GM23338 (cell line): ENCODE data around the gene SBF1.

Source experiments
- CTCF ChIP-seq, 2 experiments: fragments of 200-600 bp in 1 of 2; sonication (generic) in 1 of 2; conservative IDR thresholded peaks; 2 replicates each; pipeline versions ENCODE4 v1.5.1 to v1.6.1; 2016 to 2017; ENCODE audit warnings: antibody characterized with exemption in 2 of 2, low read depth in 2 of 2, mild to moderate bottlenecking in 2 of 2, moderate library complexity in 1 of 2
- EZH2 ChIP-seq: fragments of 200-600 bp; sonication (generic); IDR thresholded peaks from one replicate; pipeline ENCODE4 v1.8.0; 2017; ENCODE audit warnings: antibody characterized with exemption, mild to moderate bottlenecking, low read depth; ENCODE audit not compliant: unreplicated experiment
- EZH2phosphoT487 ChIP-seq: fragments of 200-600 bp; sonication (generic); IDR thresholded peaks from one replicate; pipeline ENCODE4 v1.8.1; 2018; ENCODE audit warnings: antibody characterized with exemption; ENCODE audit not compliant: unreplicated experiment
- JUNB ChIP-seq: IDR thresholded peaks from one replicate; pipeline ENCODE4 v1.6.1; 2016; ENCODE audit warnings: antibody characterized with exemption; ENCODE audit not compliant: unreplicated experiment

GRCh38 chr22:50435291-50436014 is 39.4 kb downstream of the SBF1 start:
- TF ChIP-seq CTCF (conservative IDR thresholded peaks at IDR 0.05; ENCODE audit: low read depth in 2 of 2), result no peak
- TF ChIP-seq JUNB, result no peak
- no peak for TF ChIP-seq EZH2
- TF ChIP-seq EZH2phosphoT487, result no peak
